Upper lobe of left lung (tissue), 6 donors: ENCODE results near the gene ADAMTS16. TPM values are rescaled to one million over a fixed set of nuclear protein-coding genes. Genes with fewer than 3 reads are reported as not detected.

Experiments
- ATAC-seq, 2 donors: fragments of 200-7000 bp; cut with Tn5 transposase; one replicate each; pipeline ENCODE4 v1.9.1; 2022; ENCODE audit warnings: mild to moderate bottlenecking in 2 of 2, moderate library complexity in 2 of 2; ENCODE audit not compliant: low FRiP score in 2 of 2
- DNase-seq, 2 donors: peaks; one replicate each; pipeline ENCODE4 v3.0.0-alpha.2; 2019 to 2020
- H3K27ac ChIP-seq, 4 donors: fragments of 200-600 bp; sonication (generic); one replicate each; pipeline ENCODE4 v1.5.1; 2016 to 2019
- H3K27me3 ChIP-seq, 4 donors: fragments of 200-600 bp; sonication (generic); one replicate each; pipeline ENCODE4 v1.5.1; 2017 to 2019
- H3K36me3 ChIP-seq, 4 donors: fragments of 200-600 bp; sonication (generic); one replicate each; pipeline ENCODE4 v1.5.1; 2016 to 2019
- H3K4me1 ChIP-seq, 4 donors: fragments of 200-600 bp; sonication (generic); one replicate each; pipeline ENCODE4 v1.5.1; 2018 to 2019
- H3K4me3 ChIP-seq, 4 donors: fragments of 200-600 bp; sonication (generic); one replicate each; pipeline ENCODE4 v1.5.1; 2017 to 2019; ENCODE audit warnings: mild to moderate bottlenecking in 2 of 4, moderate library complexity in 1 of 4
- H3K9me3 ChIP-seq, 4 donors: fragments of 200-600 bp; sonication (generic); one replicate each; pipeline ENCODE4 v1.5.1; 2018 to 2019
- CTCF ChIP-seq, 6 experiments: fragments of 450-650 bp in 4 of 6; fragments of 200-600 bp in 2 of 6; sonication (generic) in 2 of 6; IDR thresholded peaks; one replicate each; pipeline ENCODE4 v1.5.1; 2016 to 2019; ENCODE audit warnings: antibody characterized with exemption in 6 of 6
- EP300 ChIP-seq, 4 donors: sonication (generic); formaldehyde crosslinking; IDR thresholded peaks; one replicate each; pipeline ENCODE4 v1.5.1; 2017; ENCODE audit warnings: antibody characterized with exemption in 4 of 4, control low read depth in 2 of 4
- POLR2A ChIP-seq, 4 donors: fragments of 450-650 bp; IDR thresholded peaks; one replicate each; pipeline ENCODE4 v1.5.1; 2016 to 2017; ENCODE audit warnings: antibody characterized with exemption in 4 of 4, mild to moderate bottlenecking in 2 of 4
- POLR2AphosphoS5 ChIP-seq, 2 donors: sonication (generic); formaldehyde crosslinking; IDR thresholded peaks; one replicate each; pipeline ENCODE4 v1.5.1; 2017; ENCODE audit warnings: antibody characterized with exemption in 2 of 2
- WGBS, 2 donors: methylation state at CpG; one replicate each; pipeline ENCODE4 v1.1.5; 2017 to 2018; 5-methylcytosine and 5-hydroxymethylcytosine counted together
- total RNA-seq, 6 donors: library from RNA; depleted of rRNA in 4 of 6; stranded (reverse); fragments of >200 nt in 4 of 6; gene quantifications; one replicate each; pipeline versions ENCODE4 v1.1.0 to v1.2.1, GENCODE V29; 2016 to 2021
- donor health status: DM: no; HTN: no; CAD: no; lungs with moderate emphysema.
- donor health status: DM: no; HTN: yes; CAD: no; lungs with severe emphysema.

Gene ADAMTS16
- total RNA-seq, 6 donors from 2014 or later = 0.29 to 3.0 TPM; not detected in 4

DNA sequence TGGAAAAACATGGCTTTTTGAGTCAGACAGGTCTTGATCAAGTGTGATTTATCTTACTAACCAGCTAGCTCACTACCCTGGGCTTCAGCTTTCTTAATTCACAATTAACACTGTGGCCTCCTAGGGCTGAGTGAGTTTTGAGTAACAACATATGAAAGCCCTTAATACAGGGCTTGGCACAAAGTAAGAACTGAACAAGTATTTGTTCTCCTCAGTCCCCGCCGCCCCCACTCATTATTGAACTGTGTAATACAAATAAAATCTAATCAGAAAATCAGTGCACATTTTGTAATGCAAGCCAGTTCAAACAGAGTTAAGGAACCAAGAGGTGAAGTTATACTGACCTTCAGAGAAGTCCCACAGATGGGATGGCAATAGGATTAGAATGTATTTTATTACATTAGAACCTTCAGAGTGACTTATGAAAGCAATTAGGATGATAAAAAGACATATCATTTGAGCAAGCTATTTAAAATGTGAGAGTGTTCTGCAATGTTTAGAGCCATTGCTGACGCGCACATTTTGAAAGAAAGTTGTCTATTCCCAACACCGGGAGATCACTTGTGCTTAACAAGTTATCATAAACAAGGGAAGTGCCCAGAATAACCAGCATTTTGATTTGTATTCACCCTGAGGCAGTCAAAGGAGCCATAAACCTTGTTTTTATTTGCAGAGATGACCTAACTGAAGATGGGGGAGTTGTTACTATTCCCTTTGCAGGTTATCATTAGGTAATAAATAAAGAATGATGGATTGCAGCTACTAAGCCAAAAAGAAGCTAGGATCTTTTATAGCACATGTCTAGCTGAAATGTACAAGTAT, 19.4 kb downstream of the ADAMTS16 start:
- ATAC-seq = no peak

GRCh38 chr5:5164163-5164562, 24.0 kb downstream of the ADAMTS16 start:
- no peak overlapping the region for H3K27ac ChIP-seq
- WGBS, 2 donors = 48% methylated on average over 5 of the region's 5 CpGs
- no peak for ATAC-seq

More for the DNA sequence above, 19.4 kb downstream of the ADAMTS16 start:
- 47 to 48% methylated on average over 5 of the region's 5 CpGs for WGBS, 2 donors
- TF ChIP-seq POLR2A (IDR thresholded peaks at IDR 0.05) (no peak), POLR2AphosphoS5 (IDR thresholded peaks at IDR 0.05) (no peak), CTCF (IDR thresholded peaks at IDR 0.05) (no peak), EP300 (IDR thresholded peaks at IDR 0.05) (no peak)
- Histone ChIP-seq H3K36me3 (no peaks in the 10 kb centered on the region), H3K4me3 (no peak overlapping the region), H3K9me3 (peaks cover 0 to 7% (median 0%) of the 10 kb centered on the region in 4 donors), H3K27ac (no peak overlapping the region), H3K4me1 (no peaks in the 10 kb centered on the region), H3K27me3 (no peaks in the 10 kb centered on the region)
- DNase-seq = no peak

GRCh38 chr5:5165541-5166002, 25.4 kb downstream of the ADAMTS16 start:
- H3K27me3 ChIP-seq = no peaks in the 10 kb centered on the region
- H3K9me3 ChIP-seq = no peaks in the 10 kb centered on the region
- peak in 1 of 2 donors; percentile 37 for ATAC-seq

More at GRCh38 chr5:5164163-5164562, 24.0 kb downstream of the ADAMTS16 start:
- no peak overlapping the region for H3K4me3 ChIP-seq
- H3K27me3 ChIP-seq = no peaks in the 10 kb centered on the region
- H3K36me3 ChIP-seq = no peaks in the 10 kb centered on the region
- no peaks in the 10 kb centered on the region for H3K4me1 ChIP-seq
- no peaks in the 10 kb centered on the region for H3K9me3 ChIP-seq
- no peak for TF ChIP-seq POLR2A (IDR thresholded peaks at IDR 0.05)
- TF ChIP-seq CTCF (IDR thresholded peaks at IDR 0.05) = no peak
- no peak for TF ChIP-seq POLR2AphosphoS5 (IDR thresholded peaks at IDR 0.05)
- no peak for TF ChIP-seq EP300 (IDR thresholded peaks at IDR 0.05)
- no peak for DNase-seq

GRCh38 chr5:5169466-5169865, 29.3 kb downstream of the ADAMTS16 start:
- ATAC-seq = no peak
- H3K27me3 ChIP-seq = no peaks in the 10 kb centered on the region
- no peak overlapping the region for H3K27ac ChIP-seq
- no peaks in the 10 kb centered on the region for H3K4me1 ChIP-seq
- WGBS, 2 donors = 83 to 86% methylated on average over 8 of the region's 8 CpGs
- TF ChIP-seq POLR2A (IDR thresholded peaks at IDR 0.05) (no peak), EP300 (IDR thresholded peaks at IDR 0.05) (no peak), CTCF (IDR thresholded peaks at IDR 0.05) (no peak), POLR2AphosphoS5 (IDR thresholded peaks at IDR 0.05) (no peak)
- H3K4me3 ChIP-seq = no peak overlapping the region
- H3K9me3 ChIP-seq = no peaks in the 10 kb centered on the region
- no peak for DNase-seq
- no peaks in the 10 kb centered on the region for H3K36me3 ChIP-seq

More at GRCh38 chr5:5165541-5166002, 25.4 kb downstream of the ADAMTS16 start:
- no peak for DNase-seq
- Histone ChIP-seq H3K4me3 (no peak overlapping the region), H3K27ac (no peak overlapping the region), H3K4me1 (no peaks in the 10 kb centered on the region), H3K36me3 (no peaks in the 10 kb centered on the region)
- 78 to 84% methylated on average over 9 of the region's 9 CpGs for WGBS, 2 donors
- TF ChIP-seq POLR2AphosphoS5 (IDR thresholded peaks at IDR 0.05) = no peak
- no peak for TF ChIP-seq CTCF (IDR thresholded peaks at IDR 0.05)
- no peak for TF ChIP-seq EP300 (IDR thresholded peaks at IDR 0.05)
- TF ChIP-seq POLR2A (IDR thresholded peaks at IDR 0.05) = no peak
